ENCODE measurements around the gene NUAK2. TPM values are rescaled to one million over a fixed set of nuclear protein-coding genes. Genes with fewer than 3 reads are reported as not detected.

NUAK2 gene
- total RNA-seq, 2 donors from 2014 or later: 11.2 to 20.8 TPM

DNA sequence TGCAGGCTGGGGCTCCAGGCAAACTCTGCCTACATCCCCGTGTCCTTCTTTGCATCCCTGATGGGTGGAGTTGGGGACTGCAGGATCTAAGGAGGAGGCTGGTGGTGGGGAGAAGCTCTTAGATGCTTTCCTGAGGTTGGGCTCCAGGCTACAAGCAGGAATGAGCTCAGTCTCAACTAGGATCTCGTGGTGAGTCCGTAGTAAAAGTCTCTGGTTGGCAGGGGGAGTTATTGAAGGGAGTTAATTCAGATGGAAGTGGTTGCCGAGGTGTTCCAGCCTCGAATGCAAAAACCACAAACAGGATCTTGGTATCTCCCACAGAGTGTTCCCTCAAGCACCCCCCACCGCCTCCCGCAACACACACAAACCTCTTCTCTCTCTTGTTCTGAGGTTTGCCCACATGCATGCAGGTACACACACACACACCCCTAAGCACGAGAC is 58.8 kb downstream of the NUAK2 start:
- Histone ChIP-seq H3K27ac (no peak overlapping the region), H3K9me3 (no peaks in the 10 kb centered on the region), H3K27me3 (no peaks in the 10 kb centered on the region), H3K36me3 (replicated peaks in 1 of 2; ENCODE audit: insufficient read depth in 1 of 2, low read depth in 2 of 2) (no peaks in the 10 kb centered on the region), H3K4me3 (no peak overlapping the region), H3K4me1 (no peaks in the 10 kb centered on the region)
- TF ChIP-seq, protein P1, sequence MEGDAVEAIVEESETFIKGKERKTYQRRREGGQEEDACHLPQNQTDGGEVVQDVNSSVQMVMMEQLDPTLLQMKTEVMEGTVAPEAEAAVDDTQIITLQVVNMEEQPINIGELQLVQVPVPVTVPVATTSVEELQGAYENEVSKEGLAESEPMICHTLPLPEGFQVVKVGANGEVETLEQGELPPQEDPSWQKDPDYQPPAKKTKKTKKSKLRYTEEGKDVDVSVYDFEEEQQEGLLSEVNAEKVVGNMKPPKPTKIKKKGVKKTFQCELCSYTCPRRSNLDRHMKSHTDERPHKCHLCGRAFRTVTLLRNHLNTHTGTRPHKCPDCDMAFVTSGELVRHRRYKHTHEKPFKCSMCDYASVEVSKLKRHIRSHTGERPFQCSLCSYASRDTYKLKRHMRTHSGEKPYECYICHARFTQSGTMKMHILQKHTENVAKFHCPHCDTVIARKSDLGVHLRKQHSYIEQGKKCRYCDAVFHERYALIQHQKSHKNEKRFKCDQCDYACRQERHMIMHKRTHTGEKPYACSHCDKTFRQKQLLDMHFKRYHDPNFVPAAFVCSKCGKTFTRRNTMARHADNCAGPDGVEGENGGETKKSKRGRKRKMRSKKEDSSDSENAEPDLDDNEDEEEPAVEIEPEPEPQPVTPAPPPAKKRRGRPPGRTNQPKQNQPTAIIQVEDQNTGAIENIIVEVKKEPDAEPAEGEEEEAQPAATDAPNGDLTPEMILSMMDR (IDR thresholded peaks at IDR 0.05): no peak
- TF ChIP-seq POLR2A (IDR thresholded peaks at IDR 0.05): no peak
- intact Hi-C loops (cut with DNase I): no loop called here
- 57 to 63% methylated on average over 8 of the region's 8 CpGs for WGBS, 2 donors
- ATAC-seq (no peak), DNase-seq (no peak)

DNA sequence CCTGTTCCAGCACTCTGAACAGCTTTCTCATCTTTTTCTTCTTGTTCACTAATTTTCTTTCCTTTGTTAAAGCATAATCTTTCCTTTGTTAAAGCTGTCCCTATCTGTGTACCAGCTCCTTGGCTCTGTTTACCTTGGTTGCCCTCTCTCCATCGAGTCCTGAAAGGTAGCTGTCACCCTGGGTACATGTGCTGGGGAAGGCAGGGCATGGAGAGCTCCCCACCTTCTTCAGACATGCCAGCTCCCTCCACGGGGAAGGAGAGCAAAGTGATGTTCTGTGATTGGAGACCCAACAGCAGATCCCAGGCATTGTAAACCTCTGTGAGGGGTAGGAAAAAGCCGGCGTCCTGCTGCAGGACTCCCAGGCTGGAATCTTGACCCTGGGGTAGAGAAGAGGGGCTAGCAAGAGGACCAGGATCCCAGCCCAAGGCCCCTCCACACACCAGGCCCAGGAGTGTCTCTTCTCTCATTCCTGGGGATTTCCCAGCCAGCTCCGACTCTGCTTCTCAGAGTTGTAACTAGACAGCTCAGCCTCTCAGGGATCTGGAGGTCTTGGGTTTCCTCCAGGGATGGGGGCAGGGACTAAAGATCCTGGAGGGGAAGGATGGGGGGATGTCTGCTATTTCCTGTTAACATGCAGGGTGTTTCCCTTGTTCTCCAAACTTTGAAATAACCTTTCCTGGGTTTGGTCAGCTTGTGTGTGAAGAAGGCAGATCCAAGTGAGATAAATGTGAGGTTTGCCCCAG is 59.4 kb downstream of the NUAK2 start:
- TF ChIP-seq, protein P1 (IDR thresholded peaks at IDR 0.05): no peak
- no peak for TF ChIP-seq POLR2A (IDR thresholded peaks at IDR 0.05)
- H3K27me3 ChIP-seq: no peaks in the 10 kb centered on the region
- H3K4me3 ChIP-seq: no peak overlapping the region
- ATAC-seq (no peak), DNase-seq (no peak)
- H3K9me3 ChIP-seq: no peaks in the 10 kb centered on the region
- intact Hi-C loops (cut with DNase I): no loop called here
- H3K4me1 ChIP-seq: no peaks in the 10 kb centered on the region
- 48 to 60% methylated on average over 3 to 5 of the region's 5 CpGs for whole genome bisulfite sequencing, 2 donors
- H3K27ac ChIP-seq: no peak overlapping the region
- H3K36me3 ChIP-seq (replicated peaks in 1 of 2; ENCODE audit: insufficient read depth in 1 of 2, low read depth in 2 of 2): no peaks in the 10 kb centered on the region

DNA sequence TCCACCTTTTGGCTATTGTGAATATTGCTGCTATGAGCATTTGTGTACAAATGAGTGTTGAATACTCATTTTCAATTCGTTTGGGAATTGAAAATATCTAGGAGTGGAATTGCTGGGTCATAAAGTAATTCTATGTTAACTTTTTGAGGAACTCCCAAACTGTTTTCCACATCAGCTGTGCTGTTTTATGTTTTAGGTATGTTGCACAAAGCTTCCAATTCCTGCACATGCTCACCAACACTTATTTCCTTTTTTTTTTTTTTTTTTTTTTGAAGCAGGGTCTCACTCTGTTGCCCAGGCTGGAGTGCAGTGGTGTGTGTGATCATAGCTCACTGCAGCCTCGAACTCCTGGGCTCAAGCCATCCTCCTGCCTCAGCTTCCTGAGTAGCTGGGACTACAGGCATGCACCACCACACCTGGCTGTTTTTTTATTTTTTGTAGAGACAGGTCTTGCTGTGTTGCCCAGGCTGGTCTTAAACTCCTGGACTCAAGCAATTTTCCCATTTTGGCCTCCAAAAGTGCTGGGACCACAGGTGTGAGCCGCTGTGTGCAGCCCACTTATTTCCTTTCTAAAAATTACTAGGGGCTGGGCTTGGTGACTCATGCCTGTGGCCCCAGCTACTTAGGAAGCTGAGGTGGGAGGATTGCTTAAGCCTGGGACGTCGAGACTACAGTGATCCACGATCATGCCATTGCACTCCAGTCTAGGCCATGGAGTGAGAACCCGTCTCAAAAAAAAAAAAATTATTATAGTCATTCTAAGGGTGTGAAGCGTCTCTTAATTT is 60.4 kb downstream of the NUAK2 start:
- no peak for TF ChIP-seq POLR2A (IDR thresholded peaks at IDR 0.05)
- TF ChIP-seq, protein P1 (IDR thresholded peaks at IDR 0.05): no peak
- Histone ChIP-seq H3K27ac (no peak overlapping the region), H3K36me3 (replicated peaks in 1 of 2; ENCODE audit: insufficient read depth in 1 of 2, low read depth in 2 of 2) (no peaks in the 10 kb centered on the region), H3K9me3 (no peaks in the 10 kb centered on the region), H3K27me3 (no peaks in the 10 kb centered on the region), H3K4me1 (no peaks in the 10 kb centered on the region), H3K4me3 (no peak overlapping the region)
- 60 to 71% methylated on average over 8 of the region's 8 CpGs for WGBS, 2 donors
- DNase-seq: no peak
- intact Hi-C loops (cut with DNase I): no loop called here
- ATAC-seq: no peak

DNA sequence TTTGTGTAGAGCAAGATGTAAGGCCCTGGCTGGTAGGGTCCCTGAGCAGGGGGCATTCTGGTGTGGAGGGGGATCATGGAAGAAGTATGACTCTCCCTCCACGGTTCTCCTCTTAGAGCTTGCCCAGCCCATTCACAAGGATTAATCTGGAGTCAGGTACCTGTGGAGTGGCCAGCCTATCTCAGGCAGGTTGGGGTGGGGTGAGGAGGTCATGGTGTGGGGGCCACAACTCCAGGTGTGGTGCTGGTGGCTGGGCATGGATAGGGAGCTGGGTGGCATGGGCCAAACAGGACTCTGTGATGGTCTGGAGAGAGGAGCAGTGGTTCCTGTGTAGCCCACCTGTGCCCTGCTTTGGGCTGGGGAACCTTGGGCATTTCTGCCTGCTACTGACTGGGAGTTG is 61.5 kb downstream of the NUAK2 start:
- no peak for DNase-seq
- Histone ChIP-seq H3K27ac (no peak overlapping the region), H3K9me3 (no peaks in the 10 kb centered on the region), H3K27me3 (no peaks in the 10 kb centered on the region), H3K4me1 (no peaks in the 10 kb centered on the region), H3K4me3 (no peak overlapping the region), H3K36me3 (replicated peaks in 1 of 2; ENCODE audit: insufficient read depth in 1 of 2, low read depth in 2 of 2) (no peaks in the 10 kb centered on the region)
- 56% methylated on average over 1 of the region's 1 CpG for WGBS, 2 donors
- no peak for ATAC-seq
- intact Hi-C loops (cut with DNase I): loop anchor here (5.0 kb wide), 1 partner anchor 278 kb away; no protein-coding TSS in a partner anchor
- TF ChIP-seq POLR2A (IDR thresholded peaks at IDR 0.05): no peak
- TF ChIP-seq, protein P1 (IDR thresholded peaks at IDR 0.05): no peak

Data from body of pancreas (tissue), 4 donors.